ENCODE results near the gene P2RX7.
"Not testable (repeated sequence)": the region's sequence is repeated elsewhere in the genome, so short reads cannot be mapped to it uniquely, and the experiment has no call there.

The P2RX7 gene

GRCh38 chr12:121167951-121168350, 35.3 kb downstream of the P2RX7 start:
- in situ Hi-C loops (cut with HindIII; ENCODE audit: low sequenced_read_pairs), result no loop called here

- in situ Hi-C loops (cut with HindIII; ENCODE audit: low sequenced_read_pairs), result no loop called here
Measured at GRCh38 chr12:121170151-121170550, 37.5 kb downstream of the P2RX7 start.

- in situ Hi-C loops (cut with HindIII; ENCODE audit: low sequenced_read_pairs), result no loop called here
Measured at GRCh38 chr12:121170611-121171260, 38.1 kb downstream of the P2RX7 start.

DNA sequence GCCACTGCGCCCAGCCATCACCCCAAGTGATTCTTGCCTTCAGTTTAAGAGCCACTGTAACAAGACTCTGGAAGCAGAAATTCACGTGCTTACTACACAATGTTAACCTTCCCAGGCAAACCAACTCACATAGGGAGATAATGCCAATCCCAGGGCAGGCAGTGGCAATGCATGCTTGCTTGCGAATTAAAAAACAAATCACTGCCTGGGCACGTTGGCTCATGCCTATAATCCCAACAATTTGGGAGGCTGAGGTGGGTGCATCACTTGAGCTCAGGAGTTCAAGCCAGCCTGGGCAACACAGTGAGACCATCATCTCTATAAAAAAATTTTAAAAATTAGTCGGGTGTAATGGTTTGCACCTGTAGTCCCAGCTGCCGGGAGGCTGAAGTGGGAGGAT, 39.5 kb downstream of the P2RX7 start:
- in situ Hi-C loops (cut with HindIII; ENCODE audit: low sequenced_read_pairs), result no loop called here

GRCh38 chr12:121175383-121176119, 42.9 kb downstream of the P2RX7 start:
- in situ Hi-C loops (cut with HindIII; ENCODE audit: low sequenced_read_pairs), result no loop called here

DNA sequence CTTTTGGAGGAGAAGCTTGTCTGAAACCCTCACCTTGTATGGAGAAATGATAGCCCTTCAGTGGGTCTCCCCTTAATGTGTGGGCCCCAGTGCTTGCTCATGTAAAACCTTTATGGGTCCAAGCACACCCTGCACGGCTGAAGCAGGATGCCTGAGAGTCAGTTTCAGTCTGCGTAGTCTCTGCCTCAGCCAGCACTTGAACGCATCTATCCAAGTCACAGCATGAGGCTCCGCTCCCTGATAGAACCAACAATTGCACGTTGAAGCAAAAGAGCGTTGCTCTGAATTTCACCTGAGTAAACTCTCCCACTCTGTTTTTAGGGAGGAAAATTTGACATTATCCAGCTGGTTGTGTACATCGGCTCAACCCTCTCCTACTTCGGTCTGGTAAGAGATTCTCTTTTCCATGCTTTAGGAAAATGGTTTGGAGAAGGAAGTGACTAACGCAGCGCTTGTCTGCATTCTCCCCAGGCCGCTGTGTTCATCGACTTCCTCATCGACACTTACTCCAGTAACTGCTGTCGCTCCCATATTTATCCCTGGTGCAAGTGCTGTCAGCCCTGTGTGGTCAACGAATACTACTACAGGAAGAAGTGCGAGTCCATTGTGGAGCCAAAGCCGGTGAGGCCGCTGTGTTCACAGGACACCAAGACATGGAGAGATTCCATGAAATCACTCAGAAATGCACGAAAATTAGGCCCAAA, 44.3 kb downstream of the P2RX7 start:
- in situ Hi-C loops (cut with HindIII; ENCODE audit: low sequenced_read_pairs), result no loop called here

- in situ Hi-C loops (cut with HindIII; ENCODE audit: low sequenced_read_pairs), result no loop called here
Measured at GRCh38 chr12:121181181-121181580, 48.5 kb downstream of the P2RX7 start.

- in situ Hi-C loops (cut with HindIII; ENCODE audit: low sequenced_read_pairs), result no loop called here
Measured at GRCh38 chr12:121182222-121182893, 49.7 kb downstream of the P2RX7 start.

- in situ Hi-C loops (cut with HindIII; ENCODE audit: low sequenced_read_pairs), result no loop called here
Measured at GRCh38 chr12:121184425-121184824, 51.7 kb downstream of the P2RX7 start.

DNA sequence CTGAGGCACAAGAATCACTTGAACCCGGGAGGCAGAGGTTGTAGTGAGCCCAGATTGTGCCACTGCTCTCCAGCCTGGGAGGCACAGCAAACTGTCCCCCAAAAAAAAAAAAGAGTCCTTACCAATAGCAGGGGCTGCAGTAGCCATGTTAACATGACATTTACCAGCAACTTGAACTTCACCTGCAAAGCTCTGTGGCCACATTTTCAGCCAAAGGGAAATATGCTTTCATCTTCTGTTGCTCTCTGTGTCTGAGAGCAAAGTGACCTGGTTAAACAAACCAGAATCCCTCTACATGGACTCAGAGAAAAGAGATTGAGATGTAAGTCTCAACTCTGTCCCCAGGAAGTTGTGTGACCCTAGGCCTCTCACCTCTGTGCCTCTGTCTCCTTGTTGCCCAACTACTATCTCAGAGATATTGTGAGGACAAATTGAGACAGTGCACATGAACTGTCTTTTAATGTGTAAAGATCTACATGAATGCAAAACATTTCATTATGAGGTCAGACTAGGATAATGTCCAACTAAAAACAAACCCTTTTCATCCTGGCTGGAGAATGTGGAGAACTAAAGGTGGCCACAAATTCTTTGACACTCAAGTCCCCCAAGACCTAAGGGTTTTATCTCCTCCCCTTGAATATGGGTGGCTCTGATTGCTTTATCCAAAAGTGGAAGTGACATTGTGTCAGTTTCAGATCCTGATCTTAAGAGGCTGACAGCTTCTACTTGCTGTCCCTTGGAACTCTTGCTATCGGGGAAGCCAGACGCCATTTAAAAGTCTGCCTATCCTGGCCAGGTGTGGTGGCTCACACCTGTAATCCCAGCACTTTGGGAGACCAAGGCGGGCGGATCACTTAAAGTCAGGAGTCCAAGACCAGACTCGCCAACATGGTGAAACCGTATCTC, 52.6 kb downstream of the P2RX7 start:
- in situ Hi-C loops (cut with HindIII; ENCODE audit: low sequenced_read_pairs), result no loop called here

DNA sequence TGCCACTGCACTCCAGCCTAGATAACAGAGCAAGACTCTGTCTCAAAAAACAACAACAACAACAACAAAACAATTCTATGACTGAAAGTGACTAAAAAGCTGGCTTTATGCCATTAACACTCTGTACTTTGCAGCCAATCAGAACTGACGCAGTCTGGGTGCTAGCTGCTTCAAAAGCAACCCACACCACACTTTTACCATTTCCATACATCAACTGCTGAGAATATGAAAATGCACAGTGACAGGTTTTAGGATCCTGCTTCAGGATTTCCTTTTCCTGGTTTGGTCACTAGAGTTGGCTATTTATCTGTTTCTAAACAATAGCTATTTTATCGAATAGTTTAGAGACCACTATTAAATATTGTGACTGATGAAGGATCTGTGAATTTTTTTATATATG, 54.1 kb downstream of the P2RX7 start:
- in situ Hi-C loops (cut with HindIII; ENCODE audit: low sequenced_read_pairs), result no loop called here

DNA sequence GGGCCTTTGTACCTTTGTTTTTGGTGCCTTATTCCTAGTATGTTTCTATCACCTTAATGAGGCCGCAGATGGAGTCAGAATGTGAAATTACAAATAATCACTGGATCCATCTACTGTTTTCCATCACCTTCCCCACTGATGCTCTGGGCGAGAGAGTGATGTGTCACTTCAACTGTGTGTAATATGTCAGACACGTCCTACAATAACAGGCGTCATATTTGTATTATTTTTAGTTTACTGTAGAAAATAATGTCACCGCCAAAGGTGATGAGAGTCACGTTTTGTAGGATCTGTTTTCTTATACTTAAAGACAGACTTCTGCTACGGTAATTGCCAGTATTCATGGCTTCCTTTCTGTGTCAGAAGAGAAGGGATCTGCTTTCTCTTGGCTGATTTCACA, 54.8 kb downstream of the P2RX7 start:
- in situ Hi-C loops (cut with HindIII; ENCODE audit: low sequenced_read_pairs), result no loop called here

GRCh38 chr12:121188227-121188626, 55.6 kb downstream of the P2RX7 start:
- in situ Hi-C loops (cut with HindIII; ENCODE audit: low sequenced_read_pairs), result no loop called here

GRCh38 chr12:121189131-121189530, 56.5 kb downstream of the P2RX7 start:
- in situ Hi-C loops (cut with HindIII; ENCODE audit: low sequenced_read_pairs), result no loop called here

DNA sequence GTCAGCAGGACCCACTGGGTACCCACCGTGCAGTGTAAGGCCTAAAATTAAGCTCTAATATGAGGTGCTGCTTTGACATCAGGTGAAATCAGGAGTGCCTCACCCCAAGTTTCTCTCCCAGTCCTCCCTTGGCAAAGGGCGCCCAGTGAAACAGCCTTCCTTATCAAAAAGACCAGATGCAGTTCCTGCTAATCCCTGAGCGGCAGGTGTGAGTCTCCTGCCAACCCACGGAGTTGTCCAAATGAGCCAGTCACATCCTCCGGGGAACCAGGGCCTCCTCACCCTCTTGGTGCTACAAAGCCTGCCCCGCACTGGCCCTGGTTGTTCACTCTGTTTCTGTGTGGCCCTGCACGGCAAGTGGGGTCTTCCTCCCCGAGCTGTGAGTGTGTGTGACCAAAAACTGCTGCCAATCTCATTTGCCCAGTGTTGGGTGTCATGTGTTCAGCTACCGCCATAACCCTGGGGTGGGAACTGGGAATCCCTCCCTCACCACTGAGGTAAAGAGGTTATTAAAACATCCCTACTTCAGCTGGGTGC, 57.0 kb downstream of the P2RX7 start:
- in situ Hi-C loops (cut with HindIII; ENCODE audit: low sequenced_read_pairs), result no loop called here

- in situ Hi-C loops (cut with HindIII; ENCODE audit: low sequenced_read_pairs), result no loop called here
Measured at GRCh38 chr12:121190523-121191031, 57.9 kb downstream of the P2RX7 start.

DNA sequence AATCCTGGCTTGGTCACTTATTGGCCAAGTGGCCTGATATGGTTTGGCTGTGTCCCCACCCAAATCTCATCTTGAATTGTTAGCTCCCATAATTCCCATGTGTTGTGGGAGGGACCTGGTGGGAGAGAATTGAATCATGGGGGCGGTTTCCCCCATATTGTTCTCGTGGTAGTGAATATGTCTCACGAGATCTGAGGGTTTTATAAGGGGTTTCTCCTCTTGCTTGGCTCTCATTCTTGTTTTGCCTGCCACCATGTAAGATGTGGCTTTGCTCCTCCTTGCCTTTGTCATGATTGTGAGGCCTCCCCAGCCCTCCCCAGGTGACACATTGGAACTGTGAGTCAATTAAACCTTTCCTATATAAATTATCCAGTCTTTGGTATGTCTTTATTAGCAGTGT, 58.5 kb downstream of the P2RX7 start:
- in situ Hi-C loops (cut with HindIII; ENCODE audit: low sequenced_read_pairs), result no loop called here

DNA sequence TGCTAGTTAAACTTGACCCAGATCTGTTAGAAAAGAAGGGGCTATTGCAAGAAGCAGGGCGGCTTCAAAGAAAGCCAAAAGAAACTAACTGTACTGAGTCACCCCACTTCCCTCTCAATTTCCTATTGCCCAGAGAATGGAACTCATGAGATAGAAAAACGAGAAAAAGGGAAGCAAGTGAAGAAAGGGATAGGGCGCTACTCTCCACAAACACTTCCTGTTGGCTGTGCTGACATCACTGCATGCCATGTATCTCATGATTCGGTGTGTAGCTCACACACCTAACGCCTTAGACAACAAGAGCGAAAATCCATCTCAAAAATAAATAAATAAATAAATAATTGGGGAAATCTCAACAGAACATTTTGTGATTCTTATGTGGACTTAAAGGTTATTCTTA, 64.2 kb downstream of the P2RX7 start:
- in situ Hi-C loops (cut with HindIII; ENCODE audit: low sequenced_read_pairs), result loop anchor here (5.0 kb wide), 1 partner anchor 50 kb away; no protein-coding TSS in a partner anchor

DNA sequence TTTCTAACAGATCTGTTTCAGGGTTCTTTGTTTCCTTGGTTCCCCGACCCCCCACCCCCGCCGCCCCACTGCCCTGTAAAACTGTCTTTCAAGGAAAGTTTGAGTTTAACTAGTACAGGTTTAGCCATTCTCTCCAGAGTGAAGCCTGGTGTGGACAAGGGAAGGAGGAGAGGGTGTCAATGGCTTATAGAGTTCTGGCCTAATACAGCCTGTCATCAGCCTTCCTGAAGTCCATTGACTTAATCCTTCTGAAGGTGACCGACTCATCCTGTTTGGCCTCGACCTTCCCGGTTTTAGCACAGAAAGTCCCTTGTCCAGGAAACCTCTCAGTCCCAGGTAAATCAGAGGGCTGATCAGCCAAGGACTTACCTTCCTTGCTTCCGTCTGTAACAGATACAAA, 66.3 kb downstream of the P2RX7 start:
- in situ Hi-C loops (cut with HindIII; ENCODE audit: low sequenced_read_pairs), result loop anchor here (5.0 kb wide), 1 partner anchor 52 kb away; no protein-coding TSS in a partner anchor

GRCh38 chr12:121201140-121201539, 68.5 kb downstream of the P2RX7 start:
- in situ Hi-C loops (cut with HindIII; ENCODE audit: low sequenced_read_pairs), result not testable (repeated sequence)

Measured in endothelial cell of hepatic sinusoid (primary cell).